Keratinocyte (primary cell): ENCODE measurements around the gene CHST1. TPM values are rescaled to one million over a fixed set of nuclear protein-coding genes. Genes with fewer than 3 reads are reported as not detected.

Source experiments
- DNase-seq: peaks from one replicate; pipeline ENCODE4 v3.0.0-alpha.2; 2011; ENCODE audit warnings: low read depth, missing footprints, low spot score
- FAIRE-seq: peaks from 2 replicates; lab custom pipeline; 2011; peaks lifted over from hg19 to GRCh38; lab: Jason Lieb, UNC
- H2AFZ ChIP-seq: 2 replicates; pipeline ENCODE4 v1.6.0; 2012; ENCODE audit warnings: low read length, control low read depth, inconsistent platforms; ENCODE audit not compliant: control insufficient read depth
- H3K27ac ChIP-seq: 2 replicates; pipeline ENCODE4 v1.5.1; 2011; ENCODE audit warnings: low read length; ENCODE audit not compliant: control insufficient read depth, insufficient read depth
- H3K27me3 ChIP-seq: 3 replicates; pipeline ENCODE4 v1.6.0; 2011; ENCODE audit warnings: low read length; ENCODE audit not compliant: control insufficient read depth, insufficient read depth; ENCODE audit errors: extremely low read depth
- H3K36me3 ChIP-seq, 2 experiments: 2 replicates in 1 of 2; 3 replicates in 1 of 2; pipeline ENCODE4 v1.5.1; 2011; ENCODE audit warnings: low read length in 2 of 2, mild to moderate bottlenecking in 1 of 2; ENCODE audit not compliant: control insufficient read depth in 2 of 2, insufficient read depth in 2 of 2; ENCODE audit errors: extremely low read depth in 1 of 2
- H3K4me1 ChIP-seq: 3 replicates; pipeline ENCODE4 v1.5.1; 2011; ENCODE audit warnings: low read length; ENCODE audit not compliant: control insufficient read depth, insufficient read depth; ENCODE audit errors: extremely low read depth
- H3K4me2 ChIP-seq: 3 replicates; pipeline ENCODE4 v1.6.0; 2011; ENCODE audit warnings: low read depth, low read length; ENCODE audit not compliant: control insufficient read depth, insufficient read depth; ENCODE audit errors: extremely low read depth
- H3K4me3 ChIP-seq, 3 experiments: fragments of 200-600 bp in 1 of 3; sonication (generic) in 1 of 3; 2 replicates in 2 of 3; 3 replicates in 1 of 3; pipeline ENCODE4 v1.5.1; 2011 to 2016; ENCODE audit warnings: low read length in 3 of 3, mild to moderate bottlenecking in 3 of 3, control low read depth in 2 of 3, inconsistent platforms in 1 of 3, low read depth in 1 of 3, mixed read lengths in 1 of 3, mixed run types in 1 of 3, moderate library complexity in 1 of 3; ENCODE audit not compliant: control insufficient read depth in 2 of 3, insufficient read depth in 2 of 3; ENCODE audit errors: extremely low read depth in 1 of 3
- H3K79me2 ChIP-seq: 2 replicates; pipeline ENCODE4 v1.6.0; 2012; ENCODE audit warnings: low read length; ENCODE audit not compliant: control insufficient read depth, insufficient read depth
- H3K9ac ChIP-seq: 3 replicates; pipeline ENCODE4 v1.6.0; 2011; ENCODE audit warnings: low read length; ENCODE audit not compliant: control insufficient read depth, insufficient read depth; ENCODE audit errors: extremely low read depth
- H3K9me1 ChIP-seq: 3 replicates; pipeline ENCODE4 v1.6.0; 2011; ENCODE audit warnings: low read length; ENCODE audit not compliant: control insufficient read depth, insufficient read depth; ENCODE audit errors: extremely low read depth
- H3K9me3 ChIP-seq: 2 replicates; pipeline ENCODE4 v1.5.1; 2012; ENCODE audit warnings: low read depth, low read length; ENCODE audit not compliant: control insufficient read depth
- H4K20me1 ChIP-seq: 3 replicates; pipeline ENCODE4 v1.6.0; 2011; ENCODE audit warnings: low read length; ENCODE audit not compliant: control insufficient read depth, insufficient read depth; ENCODE audit errors: extremely low read depth
- CTCF ChIP-seq, 3 experiments: IDR thresholded peaks in 1 of 3; conservative IDR thresholded peaks in 1 of 3; optimal IDR thresholded peaks in 1 of 3; 2 replicates in 2 of 3; 3 replicates in 1 of 3; pipeline versions ENCODE3 to v1.5.1; 2011; ENCODE audit warnings: low read length in 3 of 3, mild to moderate bottlenecking in 3 of 3, moderate library complexity in 2 of 3, control low read depth in 1 of 3, inconsistent platforms in 1 of 3; ENCODE audit not compliant: insufficient read depth in 2 of 3; ENCODE audit errors: extremely low read depth in 1 of 3
- EZH2 ChIP-seq: IDR thresholded peaks from one replicate; pipeline ENCODE4 v1.6.1; 2012; ENCODE audit warnings: inconsistent platforms, mild to moderate bottlenecking, low read length, moderate library complexity
- dilution Hi-C: fragments of 300-500 bp; cut with MboI; formaldehyde crosslinking; loops from one replicate; pipeline ENCODE4 v1.7.0; 2020; ENCODE audit warnings: low sequenced_read_pairs; ENCODE audit not compliant: extremely low pct_ligation_motif_present
- polyA plus RNA-seq, 5 experiments: library from polyadenylated mRNA; depleted of rRNA in 3 of 5; stranded (reverse) in 3 of 5; stranded (forward) in 1 of 5; unstranded in 1 of 5; fragments of >200 nt; gene quantifications; 1 replicate in 1 of 5; 2 replicates in 3 of 5; 3 replicates in 1 of 5; pipeline versions ENCODE4 v1.2.1 to v1.2.3, GENCODE V29; 2011 to 2012; ENCODE audit warnings: missing spikeins in 2 of 5, low read depth in 1 of 5, low replicate concordance in 1 of 5
- small RNA-seq, 3 experiments: library from RNA; depleted of rRNA; stranded (forward); fragments of <200 nt; gene quantifications; one replicate each; pipeline ENCODE3, GENCODE V24; 2012; ENCODE audit warnings: low read depth in 3 of 3, low replicate concordance in 1 of 3; ENCODE audit not compliant: insufficient read length in 3 of 3

The CHST1 gene
- polyA plus RNA-seq, 1 donor (not counting 4 experiments of a cell fraction or from before 2014, with no cell fraction given), result not detected

- Histone ChIP-seq H3K9me3 (no peaks in the 10 kb centered on the region), H4K20me1 (no peaks in the 10 kb centered on the region), H3K4me1 (no peaks in the 10 kb centered on the region), H3K79me2 (no peaks in the 10 kb centered on the region), H3K9ac (no peak overlapping the region), H3K4me2 (no peak overlapping the region), H2AFZ (no peak overlapping the region), H3K36me3 (no peaks in the 10 kb centered on the region), H3K27me3 (peaks cover 5% of the 10 kb centered on the region), H3K9me1 (no peaks in the 10 kb centered on the region), H3K4me3 (no peak overlapping the region), H3K27ac (no peak overlapping the region)
- dilution Hi-C loops, result no loop called here
- FAIRE-seq, result no peak
- DNase-seq, result no peak
- TF ChIP-seq EZH2, result no peak
- no peak for TF ChIP-seq CTCF (optimal IDR thresholded peaks at IDR 0.05 in 1 of 3, IDR thresholded peaks at IDR 0.05 in 1 of 3, conservative IDR thresholded peaks at IDR 0.05 in 1 of 3; ENCODE audit: extremely low read depth in 1 of 3, insufficient read depth in 2 of 3, low read length in 3 of 3)
Measured at GRCh38 chr11:45599161-45599943, 66.1 kb downstream of the CHST1 start.

Small RNA genes lying within 50 kb of the gene (small RNA-seq; reads per million reads assigned to genes)
- 0 reads per million in 3 experiments for gene MIR7154

Other genes with a start within 250 kb of the CHST1 start
- gene SLC35C1, start 139.5 kb upstream of the CHST1 start, polyA plus RNA-seq, result 4.9 to 8.4 TPM (median 6.2 TPM) in 3 replicates
- gene CRY2, start 181.9 kb upstream of the CHST1 start, polyA plus RNA-seq, result 7.2 to 8.9 TPM (median 7.9 TPM) in 3 replicates
- 0.51 to 0.95 TPM (median 0.83 TPM) in 3 replicates for gene MAPK8IP1, start 220.0 kb upstream of the CHST1 start, polyA plus RNA-seq
- 0.25 to 0.32 TPM in 2 of 3 replicates, not detected in the other for gene FREY1, start 241.6 kb upstream of the CHST1 start, polyA plus RNA-seq